Measurements from ENCODE around the gene OTUB2.

GRCh38 chr14:94016446-94016976 is 9.6 kb upstream of the OTUB2 start:
- TF ChIP-seq CTCF (IDR thresholded peaks at IDR 0.05) (no peak), EP300 (IDR thresholded peaks at IDR 0.05) (no peak), POLR2A (IDR thresholded peaks at IDR 0.05) (no peak)
